ENCODE results near the gene ZFAND6.

DNA sequence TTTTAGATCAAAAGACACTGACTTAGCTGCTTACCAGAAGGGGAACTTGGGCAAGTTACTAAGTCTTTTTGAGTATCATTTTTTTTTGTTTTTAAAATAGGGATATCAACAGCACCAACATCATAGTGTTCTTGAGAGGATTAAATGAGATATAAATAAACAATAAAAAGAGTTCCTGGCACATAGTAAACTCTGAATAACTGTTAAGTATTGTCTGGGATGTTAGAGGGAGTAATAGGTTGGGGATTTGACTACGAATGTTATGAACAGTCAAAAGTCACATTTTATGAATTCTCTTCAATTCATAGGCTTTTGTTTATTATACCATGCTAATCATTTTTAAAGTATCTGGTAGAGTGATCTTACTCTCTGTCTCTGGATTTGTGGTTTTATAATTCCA, 55.5 kb downstream of the ZFAND6 start:
- TF ChIP-seq GATA2 (IDR thresholded peaks at IDR 0.05; ENCODE audit: low read depth, low read length) (no peak), GATA3 (IDR thresholded peaks at IDR 0.05; ENCODE audit: low read depth, low read length) (no peak)

All from SH-SY5Y (cell line).